HG02938 (cell line): ENCODE data around the gene MAP4K2.

Experiments used
- ATAC-seq: cut with Tn5 transposase; IDR thresholded peaks from one replicate; pipeline ENCODE4 v1.9.1; 2021; ENCODE audit warnings: mild to moderate bottlenecking, moderate library complexity; ENCODE audit not compliant: unreplicated experiment

Gene MAP4K2

GRCh38 chr11:64757549-64758329 is 45.3 kb downstream of the MAP4K2 start:
- ATAC-seq, result no peak

- ATAC-seq, result no peak
Observed at GRCh38 chr11:64755681-64756361, 47.2 kb downstream of the MAP4K2 start.

GRCh38 chr11:64754919-64755662 is 47.9 kb downstream of the MAP4K2 start:
- no peak for ATAC-seq

DNA sequence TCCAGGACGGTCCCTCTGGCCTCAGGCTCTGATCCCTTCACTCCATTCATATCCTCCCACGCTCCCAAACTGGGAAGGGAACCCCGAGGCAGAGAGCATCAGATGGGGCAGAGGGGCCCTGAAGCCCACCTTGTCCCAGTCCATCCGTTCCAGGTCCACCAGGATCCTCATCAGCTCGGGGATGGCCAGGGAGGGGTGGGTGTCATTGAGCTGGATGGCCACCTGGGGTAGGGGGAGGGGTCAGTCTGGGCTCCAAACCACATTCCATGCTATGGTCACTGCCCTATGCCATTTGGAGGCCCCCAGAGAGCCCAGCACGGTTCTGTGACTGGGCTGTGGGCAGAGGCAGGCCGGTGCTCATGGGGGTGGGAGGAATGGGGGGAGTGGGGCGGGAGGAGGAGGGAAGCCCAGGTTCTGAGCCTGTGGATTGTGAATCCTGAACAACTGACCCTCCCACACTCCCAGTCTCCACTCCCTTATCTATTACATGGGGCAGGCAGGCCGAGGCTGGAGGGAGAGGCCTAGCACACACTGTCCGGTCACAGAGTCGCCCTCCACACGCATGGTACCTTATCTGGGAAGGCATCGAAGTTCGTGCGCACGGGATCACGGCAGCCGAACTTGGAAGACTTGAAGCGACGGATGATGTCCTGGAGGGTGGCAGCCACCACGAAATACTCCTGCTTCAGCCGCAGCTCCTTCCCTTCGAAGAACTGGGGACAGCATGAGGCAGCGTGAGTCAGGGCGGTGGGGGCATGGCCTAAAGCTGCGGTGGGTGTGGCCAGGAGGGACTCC is 48.7 kb downstream of the MAP4K2 start:
- ATAC-seq, result no peak

- ATAC-seq, result no peak
Observed at GRCh38 chr11:64753380-64754123, 49.5 kb downstream of the MAP4K2 start.

- no peak for ATAC-seq
Observed at GRCh38 chr11:64753019-64753379, 50.0 kb downstream of the MAP4K2 start.

- no peak for ATAC-seq
Observed at GRCh38 chr11:64752175-64752970, 50.6 kb downstream of the MAP4K2 start.

- no peak for ATAC-seq
Observed at GRCh38 chr11:64751580-64751979, 51.4 kb downstream of the MAP4K2 start.

DNA sequence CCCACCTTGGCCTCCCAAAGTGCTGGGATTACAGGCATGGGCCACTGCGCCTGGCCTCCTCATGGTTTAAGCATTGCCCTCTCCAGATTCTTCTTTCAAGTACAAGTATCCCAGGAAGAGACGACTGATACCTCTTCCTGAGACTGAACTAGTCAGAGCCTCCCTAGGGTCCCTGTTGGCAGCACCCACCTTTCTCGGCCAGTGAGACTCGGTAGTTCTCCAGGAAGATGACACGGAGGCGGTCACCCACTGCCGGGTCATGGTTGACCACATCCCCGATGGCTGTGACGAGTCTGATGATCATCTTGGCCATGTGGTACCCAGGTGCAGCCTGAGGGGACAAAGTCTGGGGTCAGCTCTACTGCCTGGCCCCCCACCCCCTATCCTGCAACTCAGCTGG is 51.9 kb downstream of the MAP4K2 start:
- ATAC-seq, result no peak

GRCh38 chr11:64750361-64751054 is 52.5 kb downstream of the MAP4K2 start:
- ATAC-seq, result no peak

- ATAC-seq, result no peak
Observed at GRCh38 chr11:64747961-64748665, 54.9 kb downstream of the MAP4K2 start.

DNA sequence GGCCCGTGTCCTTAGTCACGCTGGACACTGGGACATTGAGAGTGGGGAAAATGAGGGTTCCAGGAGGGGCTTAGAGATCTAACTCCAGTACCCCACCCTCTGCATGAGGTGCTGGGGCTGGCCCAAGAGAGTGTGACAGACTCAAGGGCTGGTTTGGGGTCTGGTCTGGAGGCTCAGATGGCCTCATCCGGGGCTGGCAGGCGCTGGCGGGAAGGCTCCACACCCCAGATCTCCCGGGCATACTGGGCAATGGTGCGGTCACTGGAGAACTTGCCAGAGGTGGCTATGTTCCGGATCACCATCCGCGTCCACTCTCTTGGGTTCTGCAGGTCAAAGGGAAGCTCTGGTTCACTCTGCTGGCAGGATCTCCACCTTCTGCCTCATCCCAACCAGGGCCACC is 56.5 kb downstream of the MAP4K2 start:
- no peak for ATAC-seq

DNA sequence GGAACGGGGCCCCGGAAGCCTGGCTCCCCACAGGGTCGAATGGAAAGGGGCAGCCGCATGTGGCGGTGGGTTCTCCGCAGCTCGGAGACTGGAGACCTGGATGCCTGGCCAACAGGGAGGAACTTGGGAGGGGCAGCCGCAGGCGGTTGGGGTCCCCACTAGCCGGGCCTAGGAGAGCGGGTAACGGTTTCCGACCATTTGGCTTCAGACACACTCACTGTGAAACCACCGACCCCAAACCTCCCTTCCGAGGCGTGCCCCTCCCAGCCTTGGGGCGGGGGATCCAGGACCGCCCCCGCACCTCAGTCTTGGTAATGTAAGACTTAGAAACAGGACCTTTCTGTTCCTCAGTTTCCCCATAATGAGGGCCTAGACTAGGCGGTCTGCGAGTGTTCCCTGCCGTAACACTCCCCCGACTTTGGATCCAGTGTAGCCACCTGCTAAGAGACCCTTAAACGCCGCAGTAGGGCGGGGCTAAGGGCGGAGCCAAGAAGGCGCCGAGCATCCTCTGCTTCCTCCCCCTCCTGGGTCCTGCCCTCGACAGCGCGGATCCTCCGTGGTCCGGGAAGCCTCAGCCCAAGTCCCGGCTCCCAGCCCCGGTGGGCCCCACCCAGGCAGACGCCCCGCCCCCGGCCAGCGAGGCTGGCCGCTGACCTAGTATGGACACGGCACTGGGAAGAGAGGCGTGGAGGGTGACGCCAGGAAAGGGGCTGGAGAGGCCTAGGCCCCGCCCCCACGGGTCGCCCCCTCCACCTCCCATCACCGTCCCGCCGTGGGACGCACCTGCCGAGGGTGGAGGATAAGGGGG is 57.3 kb downstream of the MAP4K2 start:
- ATAC-seq, result no peak

GRCh38 chr11:64745189-64745520 is 57.9 kb downstream of the MAP4K2 start:
- ATAC-seq, result no peak

DNA sequence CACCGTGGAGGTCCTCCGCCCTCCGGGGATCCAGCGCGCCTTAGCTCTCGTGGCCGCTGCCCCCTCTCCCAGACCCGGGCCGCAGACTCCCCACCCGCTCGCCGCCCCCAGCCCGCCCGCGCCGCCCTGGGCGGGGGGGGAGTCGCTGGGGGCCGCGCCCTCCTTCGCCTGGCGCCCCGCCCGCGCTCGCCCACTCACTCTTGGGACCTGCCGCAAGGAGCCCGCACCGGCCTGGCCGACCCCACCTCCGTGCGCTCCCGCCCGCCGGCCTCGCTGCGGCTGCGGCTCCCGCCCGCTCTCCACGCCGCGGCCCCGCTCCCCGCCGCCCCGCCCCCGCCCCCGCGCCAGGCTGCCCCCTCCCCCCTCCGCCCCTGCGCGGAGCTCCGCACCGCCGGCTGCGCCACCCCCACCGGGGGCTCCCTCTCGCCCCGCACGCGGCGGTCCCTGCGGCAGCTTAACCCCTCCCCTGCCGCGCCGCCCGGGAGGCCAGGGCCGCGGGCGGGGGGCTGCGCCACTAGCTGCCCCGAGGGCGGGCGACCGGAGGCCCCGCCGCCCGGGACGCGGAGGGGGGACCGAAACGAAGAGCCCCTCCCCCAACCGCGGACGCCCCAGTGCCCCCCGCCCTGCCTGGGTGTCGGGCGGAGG is 58.3 kb downstream of the MAP4K2 start:
- ATAC-seq, result no peak

- no peak for ATAC-seq
Observed at GRCh38 chr11:64743591-64744543, 59.1 kb downstream of the MAP4K2 start, which contains the start of gene RASGRP2. RASGRP2 (minus strand) TSS chr11:64744142; CDS start chr11:64742866, 1,276 bp downstream.
